ENCODE results near the gene MMP17. TPM values are rescaled to one million over a fixed set of nuclear protein-coding genes. Genes with fewer than 3 reads are reported as not detected.

Gene MMP17
- total and polyA plus RNA-seq, 10 of the 15 experiments (the other 5 are each of a cell fraction or from before 2014, with no cell fraction given) = 0.11 to 0.28 (median 0.23) TPM; not detected in 7

DNA sequence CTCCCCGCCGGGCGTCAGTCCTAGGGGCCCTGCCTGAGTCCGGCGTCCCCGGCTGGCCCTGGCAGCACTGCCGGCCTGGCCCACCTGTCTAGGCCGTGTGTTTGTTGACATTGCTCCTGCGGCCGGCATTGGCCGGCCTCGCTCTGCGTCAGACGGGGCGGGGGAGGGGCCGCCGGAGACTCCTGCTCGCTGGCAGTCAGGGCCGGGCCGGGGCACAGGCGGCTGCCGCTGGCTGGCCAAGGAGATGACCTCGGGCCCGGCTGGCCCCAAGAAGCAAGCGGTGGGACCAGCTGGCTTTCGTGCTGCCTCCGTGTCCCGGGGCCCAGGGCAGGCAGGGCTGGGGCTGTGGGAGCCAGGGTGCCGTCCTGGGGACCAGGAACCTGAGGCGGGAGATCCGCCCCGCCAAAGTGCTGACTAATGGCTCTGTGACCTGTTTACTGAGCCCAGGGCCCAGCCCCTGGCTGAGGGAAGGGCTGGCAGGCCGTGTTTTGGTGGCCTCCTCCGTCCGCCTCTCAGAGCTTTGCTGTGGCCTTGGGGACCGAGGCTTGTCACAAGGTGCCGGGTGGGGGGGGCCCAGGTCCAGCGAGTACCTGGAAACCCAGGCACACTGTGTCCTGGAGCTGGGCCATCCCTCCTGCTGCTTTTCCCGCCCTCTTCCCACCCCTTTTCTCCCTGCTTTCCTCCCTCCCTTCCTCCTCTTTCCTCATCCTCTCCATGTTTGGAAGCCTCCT, 68.1 kb downstream of the MMP17 start (continued):
- TF ChIP-seq, protein P1, sequence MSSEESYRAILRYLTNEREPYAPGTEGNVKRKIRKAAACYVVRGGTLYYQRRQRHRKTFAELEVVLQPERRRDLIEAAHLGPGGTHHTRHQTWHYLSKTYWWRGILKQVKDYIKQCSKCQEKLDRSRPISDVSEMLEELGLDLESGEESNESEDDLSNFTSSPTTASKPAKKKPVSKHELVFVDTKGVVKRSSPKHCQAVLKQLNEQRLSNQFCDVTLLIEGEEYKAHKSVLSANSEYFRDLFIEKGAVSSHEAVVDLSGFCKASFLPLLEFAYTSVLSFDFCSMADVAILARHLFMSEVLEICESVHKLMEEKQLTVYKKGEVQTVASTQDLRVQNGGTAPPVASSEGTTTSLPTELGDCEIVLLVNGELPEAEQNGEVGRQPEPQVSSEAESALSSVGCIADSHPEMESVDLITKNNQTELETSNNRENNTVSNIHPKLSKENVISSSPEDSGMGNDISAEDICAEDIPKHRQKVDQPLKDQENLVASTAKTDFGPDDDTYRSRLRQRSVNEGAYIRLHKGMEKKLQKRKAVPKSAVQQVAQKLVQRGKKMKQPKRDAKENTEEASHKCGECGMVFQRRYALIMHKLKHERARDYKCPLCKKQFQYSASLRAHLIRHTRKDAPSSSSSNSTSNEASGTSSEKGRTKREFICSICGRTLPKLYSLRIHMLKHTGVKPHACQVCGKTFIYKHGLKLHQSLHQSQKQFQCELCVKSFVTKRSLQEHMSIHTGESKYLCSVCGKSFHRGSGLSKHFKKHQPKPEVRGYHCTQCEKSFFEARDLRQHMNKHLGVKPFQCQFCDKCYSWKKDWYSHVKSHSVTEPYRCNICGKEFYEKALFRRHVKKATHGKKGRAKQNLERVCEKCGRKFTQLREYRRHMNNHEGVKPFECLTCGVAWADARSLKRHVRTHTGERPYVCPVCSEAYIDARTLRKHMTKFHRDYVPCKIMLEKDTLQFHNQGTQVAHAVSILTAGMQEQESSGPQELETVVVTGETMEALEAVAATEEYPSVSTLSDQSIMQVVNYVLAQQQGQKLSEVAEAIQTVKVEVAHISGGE (CRISPR knock-in tag; IDR thresholded peaks at IDR 0.05) = no peak
- TF ChIP-seq NFYA (IDR thresholded peaks at IDR 0.05; ENCODE audit: borderline replicate concordance, low read depth, low read length) = no peak
- TF ChIP-seq CHD2 (IDR thresholded peaks at IDR 0.05; ENCODE audit: borderline replicate concordance, low read depth, low read length) = peak; percentile 38; the same call in 1 of the 2 replicates
- no peak for TF ChIP-seq NFIC (IDR thresholded peaks at IDR 0.05; ENCODE audit: low read depth, low read length)
- no peak for TF ChIP-seq STAT3 (IDR thresholded peaks at IDR 0.05; ENCODE audit: low read depth, low read length)
- TF ChIP-seq, protein P2, sequence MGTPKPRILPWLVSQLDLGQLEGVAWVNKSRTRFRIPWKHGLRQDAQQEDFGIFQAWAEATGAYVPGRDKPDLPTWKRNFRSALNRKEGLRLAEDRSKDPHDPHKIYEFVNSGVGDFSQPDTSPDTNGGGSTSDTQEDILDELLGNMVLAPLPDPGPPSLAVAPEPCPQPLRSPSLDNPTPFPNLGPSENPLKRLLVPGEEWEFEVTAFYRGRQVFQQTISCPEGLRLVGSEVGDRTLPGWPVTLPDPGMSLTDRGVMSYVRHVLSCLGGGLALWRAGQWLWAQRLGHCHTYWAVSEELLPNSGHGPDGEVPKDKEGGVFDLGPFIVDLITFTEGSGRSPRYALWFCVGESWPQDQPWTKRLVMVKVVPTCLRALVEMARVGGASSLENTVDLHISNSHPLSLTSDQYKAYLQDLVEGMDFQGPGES (IDR thresholded peaks at IDR 0.05) = no peak
- no peak for TF ChIP-seq FOS (IDR thresholded peaks at IDR 0.05; ENCODE audit: borderline replicate concordance, extremely low read depth, insufficient read length)
- TF ChIP-seq, protein P3, sequence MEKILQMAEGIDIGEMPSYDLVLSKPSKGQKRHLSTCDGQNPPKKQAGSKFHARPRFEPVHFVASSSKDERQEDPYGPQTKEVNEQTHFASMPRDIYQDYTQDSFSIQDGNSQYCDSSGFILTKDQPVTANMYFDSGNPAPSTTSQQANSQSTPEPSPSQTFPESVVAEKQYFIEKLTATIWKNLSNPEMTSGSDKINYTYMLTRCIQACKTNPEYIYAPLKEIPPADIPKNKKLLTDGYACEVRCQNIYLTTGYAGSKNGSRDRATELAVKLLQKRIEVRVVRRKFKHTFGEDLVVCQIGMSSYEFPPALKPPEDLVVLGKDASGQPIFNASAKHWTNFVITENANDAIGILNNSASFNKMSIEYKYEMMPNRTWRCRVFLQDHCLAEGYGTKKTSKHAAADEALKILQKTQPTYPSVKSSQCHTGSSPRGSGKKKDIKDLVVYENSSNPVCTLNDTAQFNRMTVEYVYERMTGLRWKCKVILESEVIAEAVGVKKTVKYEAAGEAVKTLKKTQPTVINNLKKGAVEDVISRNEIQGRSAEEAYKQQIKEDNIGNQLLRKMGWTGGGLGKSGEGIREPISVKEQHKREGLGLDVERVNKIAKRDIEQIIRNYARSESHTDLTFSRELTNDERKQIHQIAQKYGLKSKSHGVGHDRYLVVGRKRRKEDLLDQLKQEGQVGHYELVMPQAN (conservative IDR thresholded peaks at IDR 0.05) = peak; percentile 91

Measured in GM12878 (cell line).